NCI-H1048 (cell line): ENCODE measurements around the gene MTLN.
"Not testable (repeated sequence)": the region's sequence is repeated elsewhere in the genome, so short reads cannot be mapped to it uniquely, and the experiment has no call there.

ENCODE experiments used
- DNase-seq: peaks from one replicate; lab custom pipeline; 2025; lab: John Stamatoyannopoulos, UW

Gene MTLN

DNA sequence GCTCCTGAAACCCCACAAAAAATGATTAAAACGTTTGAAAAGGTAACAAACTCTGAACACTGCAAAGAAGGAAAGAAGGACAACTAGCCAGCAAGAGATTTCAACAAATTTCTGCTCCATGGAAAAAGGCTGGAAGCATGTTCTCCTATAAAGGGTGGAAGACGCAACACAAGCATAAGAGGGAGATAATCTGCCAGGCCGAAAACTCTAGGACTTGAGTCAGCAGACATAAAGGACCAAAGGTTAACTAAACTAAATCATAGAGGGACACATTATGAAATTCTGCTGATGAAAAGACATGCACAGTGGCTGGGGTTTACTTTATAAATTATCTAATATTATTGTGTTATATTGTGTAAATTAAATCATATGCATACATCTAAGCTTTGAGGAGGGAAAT is 14.3 kb downstream of the MTLN start:
- DNase-seq, result no peak

DNA sequence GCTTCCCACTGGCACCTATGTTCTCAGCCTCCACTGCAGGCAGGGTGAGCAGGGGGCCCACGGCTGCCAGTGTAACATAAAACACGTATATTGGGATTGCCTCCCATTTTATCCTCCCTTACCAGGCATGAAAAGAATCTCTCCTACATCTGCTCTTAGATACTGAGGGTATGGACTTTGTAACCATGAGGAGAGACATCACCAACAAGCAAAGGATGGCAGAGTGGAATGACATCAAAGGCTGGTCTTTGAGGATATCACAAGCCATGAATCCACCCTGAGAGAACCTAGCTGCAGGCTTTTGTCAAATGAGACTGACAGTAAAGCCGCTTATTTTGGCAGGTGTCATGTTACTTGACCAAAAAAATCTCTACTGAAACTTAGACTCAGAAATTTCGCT is 14.9 kb downstream of the MTLN start:
- DNase-seq, result no peak

DNA sequence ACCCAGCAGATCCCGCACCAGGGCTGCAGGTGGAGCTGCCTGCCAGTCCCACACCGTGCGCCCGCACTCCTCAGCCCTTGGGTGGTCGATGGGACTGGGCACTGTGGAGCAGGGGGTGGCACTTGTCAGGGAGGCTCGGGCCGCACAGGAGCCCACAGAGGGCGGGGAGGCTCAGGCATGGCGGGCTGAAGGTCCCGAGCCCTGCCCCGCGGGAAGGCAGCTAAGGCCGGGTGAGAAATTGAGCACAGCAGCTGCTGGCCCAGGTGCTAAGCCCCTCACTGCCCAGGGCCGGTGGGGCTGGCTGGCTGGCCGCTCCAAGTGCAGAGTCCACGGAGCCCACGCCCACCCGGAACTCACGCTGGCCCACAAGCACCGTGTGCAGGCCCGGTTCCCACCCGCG is 22.2 kb downstream of the MTLN start:
- not testable (repeated sequence) for DNase-seq

DNA sequence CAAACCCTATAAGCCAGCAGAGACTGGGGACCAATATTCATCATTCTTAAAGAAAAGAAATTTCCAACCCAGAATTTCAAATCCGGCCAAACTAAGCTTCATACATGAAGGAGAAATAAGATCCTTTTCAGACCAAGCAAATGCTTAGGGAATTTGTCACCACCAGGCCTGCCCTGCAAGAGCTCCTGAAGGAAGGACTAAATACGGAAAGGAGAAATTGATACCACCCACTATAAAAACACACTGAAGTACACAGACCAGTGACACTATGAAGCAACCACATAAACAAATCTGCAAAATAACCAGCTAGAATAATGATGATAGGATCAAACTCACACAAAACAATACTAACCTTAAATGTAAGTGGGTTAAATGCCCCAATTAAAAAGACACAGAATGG is 29.9 kb downstream of the MTLN start:
- no peak for DNase-seq

DNA sequence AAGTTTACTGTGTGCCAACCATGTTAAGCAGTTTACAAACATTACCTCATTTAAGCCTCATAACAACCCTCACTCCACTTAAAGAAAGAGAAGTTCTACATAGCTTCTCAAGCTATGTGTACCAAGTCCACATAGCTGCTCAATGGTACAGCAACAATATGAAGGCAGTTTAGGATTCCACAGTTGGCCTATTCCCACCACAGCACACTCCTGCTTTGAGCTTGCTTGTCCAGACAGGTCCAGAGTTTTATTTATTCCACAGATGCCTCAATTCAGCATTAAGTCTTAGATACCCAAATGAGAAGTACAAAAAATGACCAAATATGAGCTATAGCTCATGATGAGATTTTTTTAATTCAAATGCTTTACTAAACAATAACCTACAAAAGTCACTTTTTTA is 32.3 kb downstream of the MTLN start:
- no peak for DNase-seq

DNA sequence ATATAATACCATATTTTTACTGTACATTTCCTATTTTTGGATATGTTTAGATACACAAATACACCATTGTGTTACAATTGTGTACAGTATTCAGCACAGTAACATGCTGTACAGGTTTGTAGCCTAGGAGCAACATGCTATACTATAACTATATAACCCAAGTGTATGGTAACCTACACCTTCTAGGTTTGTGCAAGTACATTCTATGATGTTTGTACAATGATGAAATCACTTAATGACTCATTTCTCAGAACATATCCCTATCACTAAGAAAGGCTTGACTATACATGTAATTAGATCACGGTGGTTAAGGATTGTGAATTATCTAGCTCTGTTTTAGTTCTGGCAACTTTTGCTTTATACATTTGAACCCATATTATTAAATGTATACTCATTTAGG is 38.8 kb downstream of the MTLN start:
- DNase-seq, result no peak

DNA sequence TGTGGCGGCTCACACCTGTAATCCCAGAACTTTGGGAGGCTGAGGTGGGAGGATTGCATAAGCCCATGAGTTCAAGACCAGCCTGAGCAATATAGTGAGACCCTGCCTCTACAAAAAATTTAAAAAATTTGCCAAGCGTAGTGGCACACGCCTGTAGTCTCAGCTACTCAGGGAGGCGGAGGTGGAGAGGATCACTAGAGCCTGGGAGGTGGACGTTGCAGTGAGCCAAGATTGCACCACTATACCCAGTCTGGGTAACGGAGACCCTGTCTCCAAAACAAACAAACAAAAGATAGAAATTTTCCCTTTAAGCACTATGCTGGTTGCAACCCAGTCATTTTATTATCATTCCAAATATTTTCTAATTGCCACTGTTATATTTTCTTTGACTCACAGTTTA is 39.8 kb downstream of the MTLN start:
- no peak for DNase-seq

DNA sequence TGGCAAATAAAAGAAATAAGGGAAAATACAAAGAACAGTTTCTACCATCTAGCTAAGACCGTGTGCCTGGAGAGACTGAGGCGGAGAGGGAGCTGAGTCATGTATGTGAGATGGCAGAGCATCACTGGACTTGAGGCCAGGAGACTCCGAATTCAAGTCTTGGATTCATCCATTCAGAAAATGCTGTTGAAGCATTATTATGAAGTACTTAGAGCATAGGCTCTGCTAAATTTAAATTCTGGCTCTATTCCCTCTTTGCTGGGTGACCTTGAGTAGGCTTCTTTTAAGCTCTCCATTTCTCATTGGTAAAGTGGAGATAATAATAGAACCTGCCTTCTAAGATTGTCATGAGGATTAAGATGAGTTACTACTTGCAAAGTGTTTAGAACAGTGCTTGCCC is 42.2 kb downstream of the MTLN start:
- no peak for DNase-seq

DNA sequence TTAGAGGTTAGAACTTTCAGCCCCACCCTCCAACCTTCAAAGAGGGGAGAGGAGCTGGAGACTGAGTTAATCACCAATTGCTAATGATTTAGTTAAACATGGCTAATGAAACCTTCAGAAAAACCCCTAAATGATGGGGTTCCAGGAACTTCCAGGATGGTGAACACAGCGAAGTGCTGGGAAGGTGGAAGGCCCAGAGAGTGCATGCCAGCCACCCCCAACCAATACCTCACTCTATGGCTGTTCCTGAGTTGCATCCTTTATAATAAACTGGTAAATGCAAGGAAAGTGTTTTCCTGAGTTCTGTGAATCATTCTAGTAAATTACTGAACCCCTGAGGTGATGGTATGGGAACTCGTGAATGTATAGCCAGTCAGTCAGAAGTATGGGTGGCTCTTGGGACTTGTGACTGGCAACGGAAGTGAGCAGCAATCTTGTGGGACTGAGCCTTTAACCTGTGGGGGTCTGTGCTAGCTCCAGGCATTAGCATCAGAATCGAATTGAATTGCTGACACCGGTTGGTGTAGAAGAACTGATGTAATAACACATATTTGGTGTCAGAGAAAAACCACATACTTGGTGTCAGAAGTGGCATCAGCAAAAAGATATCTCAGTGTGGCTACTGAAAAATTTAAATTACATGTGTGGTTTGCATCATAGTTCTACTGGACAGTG is 44.9 kb downstream of the MTLN start:
- no peak for DNase-seq

DNA sequence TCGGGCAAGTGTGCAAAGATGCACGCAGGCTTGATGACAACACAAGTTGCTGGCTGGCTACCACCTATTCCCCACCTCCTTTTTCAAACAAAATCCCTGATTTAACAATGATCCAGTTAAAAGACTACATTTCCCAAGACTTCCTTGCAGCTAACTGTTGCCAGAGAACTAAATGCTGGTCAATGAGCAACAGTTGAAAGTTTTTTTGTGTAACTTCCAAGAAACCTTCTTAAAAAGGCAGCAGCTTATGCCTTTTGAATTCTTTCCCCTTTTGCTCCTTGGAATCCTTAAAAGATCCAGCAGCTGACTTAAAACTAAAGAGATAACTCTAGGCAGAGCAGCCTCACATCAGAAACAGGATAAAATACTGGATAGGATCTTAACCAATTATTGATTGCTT is 46.1 kb downstream of the MTLN start:
- DNase-seq, result no peak
